GM21367 (cell line): ENCODE results near the gene KRTAP5-6.
"Not testable (repeated sequence)": the region's sequence is repeated elsewhere in the genome, so short reads cannot be mapped to it uniquely, and the experiment has no call there.

Experiments
- ATAC-seq: cut with Tn5 transposase; IDR thresholded peaks from one replicate; pipeline ENCODE4 v1.9.1; 2021; ENCODE audit not compliant: unreplicated experiment

KRTAP5-6 gene

DNA sequence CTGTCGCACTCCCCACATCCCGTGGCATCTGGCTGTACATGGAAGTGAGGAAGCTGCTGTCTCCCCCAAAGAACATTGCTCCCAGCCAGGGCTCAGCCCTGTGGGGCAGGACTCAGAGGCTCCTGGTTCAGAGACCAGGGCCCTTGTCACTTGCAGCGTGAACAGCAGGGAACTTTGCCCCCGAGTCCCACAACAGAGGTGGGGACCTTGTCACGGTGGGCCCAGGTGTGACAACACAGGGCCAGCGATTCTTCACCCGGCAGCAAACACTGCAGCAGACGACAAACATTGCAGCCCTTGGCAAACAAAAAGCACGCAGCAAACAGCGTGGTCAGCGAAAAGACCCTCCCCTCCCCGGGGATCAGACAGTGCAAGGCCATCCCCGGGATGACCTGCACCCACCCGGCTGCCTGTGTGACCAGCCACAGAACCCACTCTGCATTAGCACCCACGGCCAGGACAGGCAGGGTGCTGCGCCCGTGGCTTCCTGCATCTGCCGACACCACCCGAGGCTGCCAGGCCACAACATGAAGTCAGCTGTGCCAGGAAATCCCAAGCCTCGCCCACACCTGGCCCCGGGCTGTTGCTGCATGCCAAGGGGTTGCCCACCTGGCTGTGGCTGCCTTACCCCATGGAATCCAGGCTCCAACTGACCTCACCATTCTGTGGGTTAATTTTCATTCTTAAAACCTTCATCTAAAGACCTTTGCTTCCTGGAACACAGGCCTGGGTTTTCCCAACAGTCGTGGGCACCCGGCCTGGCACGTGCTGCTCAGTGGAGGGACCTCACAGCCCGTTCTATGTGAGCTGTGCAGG is 35.3 kb upstream of the KRTAP5-6 start:
- not testable (repeated sequence) for ATAC-seq

DNA sequence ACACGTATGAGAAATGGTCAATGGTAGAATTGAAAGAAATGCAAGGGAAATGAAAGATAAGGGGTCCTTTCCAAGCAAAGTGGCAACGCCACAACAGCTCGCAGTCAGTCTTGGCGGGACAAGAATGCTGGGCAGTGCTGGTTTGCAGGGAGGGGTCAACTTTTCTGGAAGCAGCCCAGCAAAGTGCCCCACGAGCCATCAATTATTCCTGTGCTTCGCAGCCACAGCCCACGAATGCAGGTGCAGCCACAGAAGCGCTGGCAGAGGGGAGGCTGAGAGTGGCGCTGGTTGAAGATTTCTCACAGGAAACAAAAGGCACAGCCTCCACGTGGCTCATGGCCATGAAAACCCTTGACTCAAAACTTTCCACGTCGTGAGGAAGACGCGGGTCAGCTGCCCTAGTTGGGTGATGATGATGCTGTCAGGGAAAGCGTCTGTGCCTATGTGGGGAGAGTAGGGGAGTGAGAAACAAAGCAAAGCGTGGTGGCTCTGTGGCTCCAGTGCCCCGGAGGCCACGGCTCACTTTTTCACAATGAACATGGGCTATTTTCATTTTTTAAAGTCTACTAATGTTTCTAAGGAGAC is 34.2 kb upstream of the KRTAP5-6 start:
- not testable (repeated sequence) for ATAC-seq

DNA sequence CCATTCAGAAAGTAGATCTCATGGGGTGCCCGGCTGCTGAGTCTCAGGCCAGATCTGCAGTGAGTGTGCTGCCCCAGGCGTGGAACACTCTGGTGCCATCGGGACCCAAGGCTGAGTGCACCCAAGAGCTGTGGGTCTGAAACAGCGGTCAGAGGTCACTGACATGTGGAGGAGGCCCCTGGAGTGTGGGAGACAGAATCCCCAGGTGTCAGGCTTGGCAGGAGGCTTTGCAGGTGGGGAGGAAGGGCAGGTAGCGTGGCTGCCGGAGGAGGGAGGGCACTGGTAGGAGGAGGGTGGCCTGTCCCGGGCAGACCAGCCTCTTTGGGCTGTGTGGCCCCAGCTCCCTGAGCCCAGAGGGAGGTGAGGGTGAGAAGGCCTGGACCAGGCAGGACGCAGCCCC is 31.7 kb upstream of the KRTAP5-6 start:
- ATAC-seq: no peak

DNA sequence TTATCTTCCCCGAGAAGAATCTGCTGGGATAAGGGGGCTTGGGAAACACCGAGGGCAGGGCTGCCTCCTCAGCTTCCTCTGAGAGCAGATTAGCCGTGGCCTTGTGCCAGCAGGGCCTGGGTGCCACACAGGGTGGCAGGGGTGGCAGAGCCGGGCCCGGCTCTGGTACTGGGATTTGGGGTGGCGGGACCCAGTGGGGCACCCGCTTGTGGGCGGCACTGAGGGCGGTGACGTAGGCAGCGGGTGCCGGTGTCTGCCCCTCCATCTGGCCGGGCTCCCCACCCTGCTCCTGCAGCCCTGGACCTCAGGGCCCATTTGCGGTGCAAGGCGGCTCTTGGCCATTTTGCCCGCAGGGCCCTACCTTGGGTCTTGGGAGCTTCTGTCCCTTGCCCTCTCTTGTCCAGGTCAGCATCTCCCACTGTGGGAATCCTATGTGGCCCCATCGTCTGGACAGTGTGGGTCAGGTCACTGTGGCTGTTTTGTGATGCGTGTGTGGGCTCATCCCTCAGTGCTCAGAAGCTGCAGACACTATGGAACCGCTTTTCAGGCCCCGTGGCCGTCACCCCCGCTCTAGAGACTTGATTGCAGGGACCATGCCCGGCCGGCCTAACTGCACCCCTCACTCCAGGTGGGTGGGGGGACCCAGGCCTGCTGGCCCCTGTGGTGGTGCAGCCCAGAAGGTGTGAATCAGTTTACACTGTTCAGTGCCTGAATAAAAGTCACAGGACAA is 29.7 kb upstream of the KRTAP5-6 start:
- ATAC-seq: no peak

DNA sequence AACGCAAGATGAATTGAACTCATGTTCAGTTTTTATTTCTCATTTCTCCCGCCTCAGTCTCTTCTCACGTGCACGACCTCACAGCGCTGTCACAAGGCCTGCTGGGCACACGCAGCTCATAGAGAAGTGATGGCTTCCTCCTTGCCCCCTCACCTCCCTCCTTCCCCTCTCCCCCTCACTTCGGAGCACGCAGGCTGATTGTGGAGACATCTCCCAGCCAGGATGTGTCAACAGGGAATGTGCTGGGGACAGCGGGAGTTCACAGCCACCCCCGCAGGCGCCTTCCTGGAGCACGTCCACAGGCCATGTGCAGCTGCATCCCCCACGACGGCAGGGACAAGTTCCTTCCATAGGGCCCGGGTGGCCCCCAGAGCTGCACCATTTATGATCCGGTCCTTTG is 29.1 kb upstream of the KRTAP5-6 start:
- ATAC-seq: no peak

- no peak for ATAC-seq
Observed at GRCh38 chr11:1668911-1669473, 28.0 kb upstream of the KRTAP5-6 start.

DNA sequence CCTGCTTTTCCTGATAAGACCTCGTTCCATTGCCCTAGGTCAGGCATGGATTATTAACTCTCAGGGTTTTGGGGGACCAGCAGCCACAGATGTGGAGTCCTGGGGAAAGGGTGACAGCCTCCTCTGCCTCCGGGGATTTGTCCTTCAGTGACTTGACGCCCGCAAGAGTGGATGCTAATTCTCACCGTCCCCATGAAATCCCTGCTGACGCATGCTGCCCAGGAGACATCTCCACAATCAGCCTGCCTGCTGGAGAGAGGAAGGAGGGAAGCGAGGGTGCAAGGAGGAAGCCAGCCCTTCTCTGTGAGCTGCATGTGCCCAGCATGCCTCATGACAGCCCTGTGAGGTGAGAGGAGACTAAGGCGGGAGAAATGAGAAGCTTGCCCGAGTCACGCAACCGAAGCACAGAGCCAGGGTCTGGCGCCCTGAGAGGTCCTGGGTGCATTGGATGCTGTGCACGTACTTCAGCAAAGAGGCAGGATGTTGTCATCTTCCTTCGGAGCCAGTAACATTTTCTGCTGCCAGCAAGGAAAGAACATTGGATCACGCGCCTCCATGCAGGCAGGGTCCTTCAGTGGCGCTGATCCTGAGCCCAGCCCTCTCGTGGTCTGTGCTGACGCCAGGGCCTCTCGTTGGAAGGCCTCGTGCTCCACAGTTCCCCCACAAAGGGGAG is 27.3 kb upstream of the KRTAP5-6 start:
- ATAC-seq: no peak

DNA sequence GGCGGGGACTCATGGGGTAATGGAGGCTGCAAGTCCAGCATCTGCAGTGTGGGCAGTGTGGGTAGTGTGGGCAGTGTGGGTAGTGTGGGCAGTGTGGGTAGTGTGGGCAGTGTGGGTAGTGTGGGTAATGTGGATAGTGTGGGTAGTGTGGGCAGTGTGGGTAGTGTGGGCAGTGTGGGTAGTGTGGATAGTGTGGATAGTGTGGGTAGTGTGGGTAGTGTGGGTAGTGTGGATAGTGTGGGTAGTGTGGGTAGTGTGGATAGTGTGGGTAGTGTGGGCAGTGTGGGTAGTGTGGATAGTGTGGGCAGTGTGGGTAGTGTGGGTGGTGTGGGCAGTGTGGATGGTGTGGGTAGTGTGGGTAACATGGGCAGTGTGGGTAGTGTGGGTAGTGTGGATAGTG is 26.5 kb upstream of the KRTAP5-6 start:
- not testable (repeated sequence) for ATAC-seq

- ATAC-seq: no peak
Observed at GRCh38 chr11:1670905-1671371, 26.1 kb upstream of the KRTAP5-6 start.

- ATAC-seq: no peak
Observed at GRCh38 chr11:1671658-1672057, 25.3 kb upstream of the KRTAP5-6 start.

- no peak for ATAC-seq
Observed at GRCh38 chr11:1672613-1673350, 24.2 kb upstream of the KRTAP5-6 start.

DNA sequence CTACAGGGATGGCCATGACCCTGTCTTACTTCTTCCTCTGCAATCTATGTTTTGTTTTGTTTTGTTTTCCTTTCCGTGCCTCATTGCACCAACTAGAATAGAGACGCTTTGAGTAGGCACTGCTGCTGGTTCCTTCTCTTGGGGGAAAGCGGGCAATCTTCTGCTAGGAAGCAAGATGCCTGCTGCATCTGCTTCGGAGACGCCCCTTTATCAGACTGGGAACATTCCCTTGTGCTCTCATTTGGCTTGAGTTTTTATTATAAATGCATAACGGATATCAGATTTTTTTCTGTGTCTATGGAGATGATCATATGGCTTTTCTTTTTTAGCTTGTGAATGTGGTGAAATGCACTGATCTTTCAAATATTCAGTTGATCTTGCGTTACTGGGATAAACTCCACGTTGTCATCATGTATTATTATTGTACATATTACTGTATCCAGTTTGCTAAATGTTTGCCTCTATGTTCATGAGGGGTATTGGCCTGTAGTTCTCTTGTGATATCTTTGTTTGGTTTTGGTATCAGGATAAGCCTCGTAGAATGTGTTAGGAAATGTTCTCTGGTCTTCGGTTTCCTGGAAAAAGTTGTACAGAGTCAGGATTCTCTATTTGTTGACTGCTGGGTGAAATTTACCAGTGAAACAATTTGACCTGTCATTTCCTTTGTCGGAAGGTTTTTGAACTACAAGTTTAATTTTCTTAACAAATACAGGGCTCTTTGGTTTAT is 23.4 kb upstream of the KRTAP5-6 start:
- ATAC-seq: no peak

DNA sequence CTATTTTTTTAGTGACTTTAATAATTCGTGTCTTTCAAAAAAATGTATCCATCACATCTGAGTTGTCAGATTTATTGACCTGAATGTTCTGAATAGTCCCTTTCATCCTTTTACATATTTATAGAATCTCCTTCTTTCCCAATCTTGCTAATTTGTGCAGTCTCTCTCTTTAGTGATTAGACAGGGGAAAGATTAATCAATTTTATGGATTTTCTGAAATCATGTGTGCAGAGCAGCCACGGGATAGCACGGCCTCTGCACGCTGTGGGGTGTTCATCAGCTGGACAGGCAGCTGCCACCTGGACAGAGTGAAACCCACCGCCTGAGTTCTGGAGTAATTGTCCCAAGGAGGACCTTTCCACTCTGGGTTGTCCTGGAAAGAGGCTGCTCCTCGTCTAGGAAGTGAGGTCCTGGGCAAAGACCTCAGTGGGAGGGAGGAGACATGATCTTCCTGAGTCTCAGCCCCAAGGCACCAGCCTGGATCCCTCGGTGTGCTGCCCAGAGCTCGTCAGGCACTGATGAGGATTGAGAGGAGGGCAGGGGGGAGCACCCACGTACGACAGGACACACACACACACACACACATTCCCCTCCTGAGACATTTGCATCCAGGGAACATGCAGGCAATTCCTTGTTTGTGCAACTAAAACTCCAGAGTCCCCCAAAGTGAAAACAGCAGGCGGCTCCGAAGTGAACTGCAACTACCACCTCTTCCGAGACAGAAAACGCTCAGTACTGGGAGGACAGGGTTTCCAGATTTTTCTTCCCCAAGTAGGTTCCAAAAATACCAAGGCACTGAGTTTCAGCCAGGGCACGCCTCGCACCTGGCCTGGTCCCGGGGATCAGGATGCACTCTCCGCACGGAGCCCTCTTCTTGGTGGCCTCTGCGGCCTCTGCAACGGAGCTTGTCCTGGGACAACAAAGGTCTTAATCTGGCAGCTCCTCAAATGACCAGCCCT is 22.5 kb upstream of the KRTAP5-6 start:
- ATAC-seq: no peak

- no peak for ATAC-seq
Observed at GRCh38 chr11:1675536-1676228, 21.3 kb upstream of the KRTAP5-6 start.

GRCh38 chr11:1676229-1676740 is 20.7 kb upstream of the KRTAP5-6 start:
- no peak for ATAC-seq

DNA sequence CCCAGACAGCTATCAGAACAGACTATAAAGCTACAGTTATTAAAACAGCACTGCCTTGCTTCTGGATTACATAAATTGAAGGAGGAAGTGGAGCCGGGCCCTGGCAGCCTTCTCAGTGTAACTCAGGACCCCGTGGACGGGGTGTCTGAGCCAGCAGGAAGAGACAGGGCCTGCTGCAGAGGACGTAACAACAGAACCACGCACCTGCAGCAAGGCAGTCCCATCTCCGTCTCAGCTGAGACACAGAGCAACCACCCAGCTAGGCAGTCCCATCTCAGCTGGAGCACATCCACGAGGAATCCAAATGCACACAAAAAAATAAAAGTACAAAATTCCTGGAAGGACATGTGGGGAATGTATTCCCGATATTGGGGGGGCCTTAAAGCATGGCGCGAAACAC is 17.1 kb upstream of the KRTAP5-6 start:
- ATAC-seq: no peak

- ATAC-seq: no peak
Observed at GRCh38 chr11:1682225-1682905, 14.6 kb upstream of the KRTAP5-6 start.
